HG03175 (cell line): ENCODE results near the gene PHF21A.

Source experiments
- ATAC-seq: cut with Tn5 transposase; IDR thresholded peaks from one replicate; pipeline ENCODE4 v1.9.1; 2021; ENCODE audit warnings: mild to moderate bottlenecking, moderate library complexity; ENCODE audit not compliant: unreplicated experiment

The PHF21A gene

DNA sequence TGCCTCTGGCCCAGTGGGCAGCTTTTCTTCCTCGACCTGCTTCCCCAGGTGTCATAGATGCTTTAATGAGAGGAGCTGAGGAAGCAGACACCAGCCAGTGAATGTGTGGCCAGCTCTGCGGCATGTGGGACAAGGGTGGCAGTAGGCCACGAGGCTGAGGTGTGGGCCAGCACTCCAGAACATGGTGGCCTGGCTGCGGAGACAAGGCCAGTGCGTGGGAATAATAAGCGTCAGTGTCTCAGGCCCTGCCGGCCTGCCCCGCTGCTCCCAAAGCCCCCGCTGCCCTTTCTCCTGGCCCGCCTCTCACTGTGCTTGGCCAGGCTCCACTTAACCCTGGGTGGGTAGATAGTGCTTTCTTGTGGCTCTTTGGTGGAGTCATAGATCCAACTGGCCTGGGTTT lies 233.7 kb downstream of the PHF21A start:
- ATAC-seq: no peak

DNA sequence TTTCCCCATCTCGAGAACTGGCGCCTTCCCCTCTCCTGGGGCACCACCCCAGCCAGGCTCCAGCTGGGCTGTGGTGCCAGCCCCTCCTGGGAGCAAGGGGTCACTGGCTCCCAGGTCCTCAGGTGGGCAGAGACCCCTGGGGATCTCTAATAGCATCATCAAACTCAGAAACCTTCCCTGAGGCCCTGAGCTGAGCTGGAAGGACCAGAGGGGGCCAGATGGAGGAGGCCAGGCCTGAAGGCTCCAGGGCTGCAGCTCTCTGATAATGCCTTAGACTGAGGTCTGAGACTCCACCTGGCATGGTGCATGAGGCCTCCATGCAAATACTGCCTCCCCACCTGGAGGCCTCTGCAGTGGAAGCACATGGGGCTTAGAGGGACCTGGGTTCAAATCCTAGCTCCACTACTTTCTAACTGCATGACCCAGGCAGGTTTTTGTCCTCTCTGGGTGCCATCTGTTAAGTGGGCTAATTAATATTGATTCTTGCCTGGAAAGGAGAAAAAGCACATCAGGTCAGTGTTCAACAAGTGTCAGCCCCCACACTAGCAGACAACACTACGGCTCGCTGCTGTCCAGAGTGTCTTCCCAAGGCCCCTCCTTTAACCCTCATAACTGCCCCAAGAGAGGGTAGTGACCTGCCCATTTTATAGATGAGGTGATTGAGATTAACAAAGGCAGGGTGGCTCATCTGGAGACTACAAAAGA lies 234.3 kb downstream of the PHF21A start:
- no peak for ATAC-seq

DNA sequence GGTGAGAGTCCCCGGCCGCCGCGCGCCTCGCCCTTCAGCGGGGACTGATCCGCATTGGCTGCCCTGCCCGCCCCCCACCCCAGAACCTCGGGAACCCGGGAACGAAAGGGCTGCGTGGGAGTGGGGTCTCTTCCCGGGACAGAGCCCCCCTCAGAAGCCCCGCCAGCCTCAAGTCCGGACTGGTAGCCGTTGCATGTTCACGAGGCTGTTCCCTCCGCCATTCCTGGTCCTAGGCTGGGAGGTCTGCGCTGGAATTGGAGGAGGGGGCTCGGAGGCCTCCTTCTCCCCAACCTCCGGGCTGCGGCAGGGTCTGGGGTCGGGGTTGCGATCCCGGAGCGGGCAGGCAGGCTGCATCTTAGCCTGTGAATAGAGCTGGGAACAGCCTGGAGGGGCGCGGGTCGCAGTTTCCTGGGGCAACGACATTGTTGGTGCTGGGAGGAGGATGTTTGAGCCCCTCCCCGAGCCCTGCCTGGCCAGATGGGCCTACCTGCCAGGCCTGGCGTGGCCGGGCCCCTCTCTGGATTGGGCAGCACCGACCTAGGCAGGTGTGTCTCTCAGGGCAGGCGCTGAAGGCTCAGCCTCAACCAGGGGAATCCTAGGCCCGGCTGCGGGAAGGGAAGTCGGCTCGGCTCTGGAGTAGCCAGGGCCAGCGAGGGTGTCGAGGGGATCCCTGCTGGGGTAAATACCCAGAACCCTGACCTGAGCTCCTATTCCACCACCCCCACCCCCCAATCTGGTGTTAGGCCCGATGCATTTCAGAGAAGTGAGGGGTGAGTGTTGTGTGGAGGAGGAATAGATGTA lies 235.1 kb downstream of the PHF21A start:
- ATAC-seq: no peak

DNA sequence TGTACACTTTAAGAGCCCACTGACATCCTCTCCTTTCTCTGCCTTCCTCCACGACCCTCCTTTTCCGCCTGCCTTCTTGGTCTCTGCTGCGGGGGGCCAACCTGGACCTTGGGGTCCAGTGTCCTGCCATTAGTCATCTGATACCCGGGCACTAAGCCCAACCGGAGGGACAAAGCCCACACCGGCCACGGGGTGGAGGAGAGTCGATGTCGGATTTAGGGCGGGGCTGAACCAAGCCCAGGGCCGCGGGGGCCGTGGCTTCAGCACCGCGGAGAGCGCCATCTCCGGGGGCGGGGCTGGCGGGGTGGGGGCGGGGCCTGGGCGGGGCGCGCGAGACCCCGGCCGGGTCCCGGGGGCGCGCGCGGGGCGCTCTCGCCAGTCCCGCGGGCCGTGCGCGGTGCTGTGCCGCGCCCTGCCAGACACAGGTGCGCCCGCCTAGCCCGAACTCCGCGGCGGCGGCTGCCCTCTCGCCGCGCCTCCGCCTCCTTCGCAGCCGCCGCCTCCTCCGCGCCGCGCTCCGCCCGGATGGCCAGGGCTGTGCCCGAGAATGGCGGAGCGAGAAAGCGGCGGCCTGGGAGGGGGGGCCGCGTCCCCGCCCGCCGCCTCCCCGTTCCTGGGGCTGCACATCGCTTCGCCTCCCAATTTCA lies 235.9 kb downstream of the PHF21A start, which contains the start of gene MAPK8IP1:
TSS of gene MAPK8IP1 (plus strand) at position 378 of the 647 bp plus-strand sequence. CDS start at position 548, 170 bp downstream.
- ATAC-seq: peak; percentile 70

DNA sequence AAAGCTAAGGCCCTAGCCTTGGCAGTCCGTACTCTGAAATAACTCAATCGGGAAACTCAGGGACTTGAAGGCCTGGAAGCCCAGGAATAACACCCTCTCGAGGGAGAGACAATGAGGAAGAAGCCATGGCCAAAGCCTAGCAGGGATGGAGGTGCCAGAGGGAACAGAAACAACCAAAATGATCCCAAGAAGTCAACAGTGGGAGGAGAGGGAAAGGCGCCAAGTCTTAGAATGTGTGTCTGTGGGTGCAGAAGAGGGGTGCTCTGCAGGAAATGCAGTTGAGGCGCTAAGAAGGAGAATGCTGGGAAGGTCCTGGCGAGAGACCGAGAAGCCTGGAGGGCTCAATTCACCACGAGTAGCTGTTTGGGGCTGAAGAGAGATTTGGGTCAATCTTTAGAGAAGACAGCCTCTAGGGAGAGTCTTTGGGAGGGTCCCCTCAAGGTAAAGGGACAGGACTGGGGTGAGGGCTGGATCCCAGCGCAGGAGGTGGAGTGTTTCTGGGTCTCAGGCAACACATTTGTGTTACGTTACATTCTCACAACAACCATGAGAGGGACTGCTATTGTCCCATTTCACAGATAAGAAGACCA lies 236.6 kb downstream of the PHF21A start:
- ATAC-seq: no peak
